ENCODE measurements around the gene CERS4. TPM values are rescaled to one million over a fixed set of nuclear protein-coding genes. Genes with fewer than 3 reads are reported as not detected.

Gene CERS4
- total and polyA plus RNA-seq, 2 of the 8 experiments (the other 6 are each of a cell fraction or from before 2014, with no cell fraction given): 88.2 to 179 TPM

GRCh38 chr19:8304841-8305621 lies 95.9 kb downstream of the CERS4 start (continued):
- TF ChIP-seq, protein P1, sequence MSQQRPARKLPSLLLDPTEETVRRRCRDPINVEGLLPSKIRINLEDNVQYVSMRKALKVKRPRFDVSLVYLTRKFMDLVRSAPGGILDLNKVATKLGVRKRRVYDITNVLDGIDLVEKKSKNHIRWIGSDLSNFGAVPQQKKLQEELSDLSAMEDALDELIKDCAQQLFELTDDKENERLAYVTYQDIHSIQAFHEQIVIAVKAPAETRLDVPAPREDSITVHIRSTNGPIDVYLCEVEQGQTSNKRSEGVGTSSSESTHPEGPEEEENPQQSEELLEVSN (IDR thresholded peaks at IDR 0.05): no peak; the same call in 1 of the 2 replicates
- no peak for TF ChIP-seq EP300 (IDR thresholded peaks at IDR 0.05; ENCODE audit: borderline replicate concordance in 1 of 2, low read depth in 2 of 2, low read length in 2 of 2)
- TF ChIP-seq CTBP2 (IDR thresholded peaks at IDR 0.05; ENCODE audit: borderline replicate concordance, insufficient read depth, insufficient read length, low read length): no peak
